HEK293 (cell line): ENCODE results near the gene SETDB2.

Experiments used
- KLF1 ChIP-seq: fragments of 450-650 bp; formaldehyde crosslinking; IDR thresholded peaks from 2 replicates; pipeline ENCODE4 v1.5.1; 2016; ENCODE audit warnings: missing biosample characterization, missing genetic modification characterization
- SALL2 ChIP-seq: fragments of 450-650 bp; formaldehyde crosslinking; IDR thresholded peaks from 2 replicates; pipeline ENCODE4 v1.5.0; 2017; ENCODE audit warnings: missing biosample characterization, mild to moderate bottlenecking, missing genetic modification characterization, borderline replicate concordance
- ZBTB8A ChIP-seq: fragments of 450-650 bp; formaldehyde crosslinking; IDR thresholded peaks from 2 replicates; pipeline ENCODE4 v1.5.1; 2016; ENCODE audit warnings: missing biosample characterization, missing genetic modification characterization
- ZNF146 ChIP-seq: fragments of 450-650 bp; formaldehyde crosslinking; IDR thresholded peaks from 2 replicates; pipeline ENCODE4 v1.5.1; 2016; ENCODE audit warnings: missing biosample characterization, missing genetic modification characterization
- ZNF239 ChIP-seq: fragments of 450-650 bp; formaldehyde crosslinking; IDR thresholded peaks from 2 replicates; pipeline ENCODE4 v1.5.1; 2016; ENCODE audit warnings: missing biosample characterization, missing genetic modification characterization
- ZNF24 ChIP-seq: fragments of 450-650 bp; formaldehyde crosslinking; IDR thresholded peaks from 2 replicates; pipeline ENCODE4 v1.5.1; 2016; ENCODE audit warnings: missing biosample characterization, missing genetic modification characterization
- ZNF701 ChIP-seq: fragments of 450-650 bp; formaldehyde crosslinking; IDR thresholded peaks from 2 replicates; pipeline ENCODE4 v1.5.1; 2016; ENCODE audit warnings: missing biosample characterization, missing genetic modification characterization
- TF ChIP-seq, protein P1 (sequence below): fragments of 450-650 bp; formaldehyde crosslinking; IDR thresholded peaks from 2 replicates; pipeline ENCODE4 v1.5.1; 2016; ENCODE audit warnings: missing biosample characterization, missing genetic modification characterization

DNA sequence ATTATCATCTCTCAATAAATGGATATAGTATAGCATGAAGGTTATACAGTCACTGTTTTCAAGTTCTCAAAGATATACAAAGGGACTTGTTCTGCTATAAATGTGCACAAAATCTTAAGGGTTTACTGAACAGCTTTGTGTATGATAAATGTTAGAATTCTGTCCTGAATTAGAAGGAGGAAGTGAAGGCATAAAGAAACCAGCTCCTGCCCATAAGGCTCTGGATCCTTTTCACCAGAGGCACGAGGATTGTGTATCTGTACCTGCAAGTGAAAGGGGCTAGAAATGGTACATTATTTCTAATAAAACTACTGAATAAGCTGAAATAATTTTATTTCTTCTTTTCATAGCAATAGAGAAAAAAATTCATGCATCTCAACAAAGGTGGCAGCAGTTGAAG is 84.1 kb downstream of the SETDB2 start:
- TF ChIP-seq, protein P1, sequence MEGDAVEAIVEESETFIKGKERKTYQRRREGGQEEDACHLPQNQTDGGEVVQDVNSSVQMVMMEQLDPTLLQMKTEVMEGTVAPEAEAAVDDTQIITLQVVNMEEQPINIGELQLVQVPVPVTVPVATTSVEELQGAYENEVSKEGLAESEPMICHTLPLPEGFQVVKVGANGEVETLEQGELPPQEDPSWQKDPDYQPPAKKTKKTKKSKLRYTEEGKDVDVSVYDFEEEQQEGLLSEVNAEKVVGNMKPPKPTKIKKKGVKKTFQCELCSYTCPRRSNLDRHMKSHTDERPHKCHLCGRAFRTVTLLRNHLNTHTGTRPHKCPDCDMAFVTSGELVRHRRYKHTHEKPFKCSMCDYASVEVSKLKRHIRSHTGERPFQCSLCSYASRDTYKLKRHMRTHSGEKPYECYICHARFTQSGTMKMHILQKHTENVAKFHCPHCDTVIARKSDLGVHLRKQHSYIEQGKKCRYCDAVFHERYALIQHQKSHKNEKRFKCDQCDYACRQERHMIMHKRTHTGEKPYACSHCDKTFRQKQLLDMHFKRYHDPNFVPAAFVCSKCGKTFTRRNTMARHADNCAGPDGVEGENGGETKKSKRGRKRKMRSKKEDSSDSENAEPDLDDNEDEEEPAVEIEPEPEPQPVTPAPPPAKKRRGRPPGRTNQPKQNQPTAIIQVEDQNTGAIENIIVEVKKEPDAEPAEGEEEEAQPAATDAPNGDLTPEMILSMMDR (tag by site-specific recombination) = no peak
- TF ChIP-seq SALL2 (tag by site-specific recombination) (no peak), ZNF146 (no peak), ZNF701 (no peak), ZNF239 (no peak), ZBTB8A (tag by site-specific recombination) (no peak), ZNF24 (tag by site-specific recombination) (no peak), KLF1 (tag by site-specific recombination) (no peak)
